Ishikawa (cell line): Measurements from ENCODE around the gene GPR15LG.
A peak's percentile ranks its signal among the peaks of the same experiment; 100 is the strongest.

Source experiments
- CEBPB ChIP-seq: IDR thresholded peaks from 2 replicates; pipeline ENCODE4 v1.6.1; 2012
- CREB1 ChIP-seq: IDR thresholded peaks from 2 replicates; pipeline ENCODE4 v1.6.1; 2012; ENCODE audit warnings: low read depth
- EGR1 ChIP-seq: IDR thresholded peaks from 2 replicates; pipeline ENCODE4 v1.6.1; 2012
- EP300 ChIP-seq: IDR thresholded peaks from 2 replicates; pipeline ENCODE4 v1.6.1; 2012; ENCODE audit warnings: borderline replicate concordance
- FOXM1 ChIP-seq: IDR thresholded peaks from 2 replicates; pipeline ENCODE4 v1.6.1; 2012; ENCODE audit warnings: low read depth, borderline replicate concordance
- NFIC ChIP-seq: IDR thresholded peaks from 2 replicates; pipeline ENCODE4 v1.6.1; 2012
- RAD21 ChIP-seq: IDR thresholded peaks from 2 replicates; pipeline ENCODE4 v1.6.1; 2012; ENCODE audit warnings: low read depth
- TAF1 ChIP-seq: IDR thresholded peaks from 2 replicates; pipeline ENCODE4 v1.6.1; 2012; ENCODE audit warnings: low read depth, mild to moderate bottlenecking
- TCF12 ChIP-seq: IDR thresholded peaks from 2 replicates; pipeline ENCODE4 v1.6.1; 2012; ENCODE audit warnings: low read depth
- TEAD4 ChIP-seq: IDR thresholded peaks from 2 replicates; pipeline ENCODE4 v1.6.1; 2012
- YY1 ChIP-seq: IDR thresholded peaks from 2 replicates; pipeline ENCODE4 v1.6.1; 2012; ENCODE audit warnings: low read depth
- ZBTB7A ChIP-seq: IDR thresholded peaks from 2 replicates; pipeline ENCODE4 v1.6.1; 2012; ENCODE audit warnings: low read depth
- TF ChIP-seq, protein P1 (sequence below): IDR thresholded peaks from 2 replicates; pipeline ENCODE4 v1.6.1; 2012
- TF ChIP-seq, protein P2 (sequence below): IDR thresholded peaks from 2 replicates; pipeline ENCODE4 v1.6.1; 2012
- TF ChIP-seq, protein P3 (sequence below): IDR thresholded peaks from 2 replicates; pipeline ENCODE4 v1.6.1; 2012; ENCODE audit warnings: low read depth, mild to moderate bottlenecking

Gene GPR15LG

DNA sequence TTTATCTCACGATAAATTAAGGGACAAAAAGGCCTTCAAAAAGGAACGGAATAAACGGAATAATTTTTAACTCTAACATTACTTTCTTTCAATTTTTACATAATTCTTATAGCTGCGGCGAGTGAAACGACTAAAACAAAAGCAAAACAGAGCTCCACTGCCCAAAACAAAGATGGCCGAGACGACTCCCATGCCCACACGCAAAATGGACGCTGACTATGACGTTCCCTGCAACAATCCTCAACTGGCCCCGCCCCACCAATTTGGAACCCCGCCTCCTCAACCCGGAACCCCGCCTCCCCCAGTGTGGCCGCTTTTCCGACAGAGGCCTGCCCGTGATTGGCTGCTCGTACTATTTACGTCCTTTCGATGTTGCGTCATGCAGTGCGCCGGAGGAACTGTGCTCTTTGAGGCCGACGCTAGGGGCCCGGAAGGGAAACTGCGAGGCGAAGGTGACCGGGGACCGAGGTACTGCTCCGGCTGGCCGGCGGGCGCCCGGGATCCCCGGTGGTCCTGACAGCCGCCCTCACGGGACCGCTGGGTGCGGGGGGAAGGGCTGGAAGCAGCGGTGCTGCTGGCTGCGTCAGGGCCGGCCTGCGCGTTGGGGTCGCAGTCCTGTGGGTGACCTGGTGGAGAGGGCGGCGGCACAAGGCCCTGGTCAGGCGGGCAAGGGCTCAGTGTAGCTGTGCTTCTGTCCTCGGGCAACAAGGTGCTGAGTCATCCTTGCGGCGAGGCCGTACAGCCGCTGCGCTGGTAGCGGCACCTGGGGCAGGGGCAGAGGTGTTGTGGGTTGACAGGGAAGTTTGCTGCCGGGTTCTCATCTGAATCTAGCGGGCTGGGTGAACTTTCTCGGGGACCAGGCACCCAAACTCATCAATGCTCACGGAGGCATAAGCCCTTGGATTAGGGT lies 34.2 kb upstream of the GPR15LG start, which contains the start of gene GHITM:
GHITM (plus strand) TSS at position 384 of the 910 bp plus-strand sequence. CDS start 1,992 bp downstream, outside the sequence.
- TF ChIP-seq, protein P1, sequence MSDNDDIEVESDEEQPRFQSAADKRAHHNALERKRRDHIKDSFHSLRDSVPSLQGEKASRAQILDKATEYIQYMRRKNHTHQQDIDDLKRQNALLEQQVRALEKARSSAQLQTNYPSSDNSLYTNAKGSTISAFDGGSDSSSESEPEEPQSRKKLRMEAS, result peak; percentile 70
- TF ChIP-seq TAF1 (peak; percentile 91), EGR1 (peak; percentile 91), CREB1 (peak; percentile 99), RAD21 (no peak), FOXM1 (no peak; the same call in 1 of the 2 replicates), EP300 (no peak), ZBTB7A (no peak), NFIC (0 out of 2 replicates have a peak, but pooled peaks have one; percentile 6), TCF12 (peak; percentile 68), YY1 (peak; percentile 100), CEBPB (peak; percentile 86), TEAD4 (0 out of 2 replicates have a peak, but pooled peaks have one; percentile 7)
- TF ChIP-seq, protein P2, sequence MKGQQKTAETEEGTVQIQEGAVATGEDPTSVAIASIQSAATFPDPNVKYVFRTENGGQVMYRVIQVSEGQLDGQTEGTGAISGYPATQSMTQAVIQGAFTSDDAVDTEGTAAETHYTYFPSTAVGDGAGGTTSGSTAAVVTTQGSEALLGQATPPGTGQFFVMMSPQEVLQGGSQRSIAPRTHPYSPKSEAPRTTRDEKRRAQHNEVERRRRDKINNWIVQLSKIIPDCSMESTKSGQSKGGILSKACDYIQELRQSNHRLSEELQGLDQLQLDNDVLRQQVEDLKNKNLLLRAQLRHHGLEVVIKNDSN, result no peak; the same call in 1 of the 2 replicates
- TF ChIP-seq, protein P3, sequence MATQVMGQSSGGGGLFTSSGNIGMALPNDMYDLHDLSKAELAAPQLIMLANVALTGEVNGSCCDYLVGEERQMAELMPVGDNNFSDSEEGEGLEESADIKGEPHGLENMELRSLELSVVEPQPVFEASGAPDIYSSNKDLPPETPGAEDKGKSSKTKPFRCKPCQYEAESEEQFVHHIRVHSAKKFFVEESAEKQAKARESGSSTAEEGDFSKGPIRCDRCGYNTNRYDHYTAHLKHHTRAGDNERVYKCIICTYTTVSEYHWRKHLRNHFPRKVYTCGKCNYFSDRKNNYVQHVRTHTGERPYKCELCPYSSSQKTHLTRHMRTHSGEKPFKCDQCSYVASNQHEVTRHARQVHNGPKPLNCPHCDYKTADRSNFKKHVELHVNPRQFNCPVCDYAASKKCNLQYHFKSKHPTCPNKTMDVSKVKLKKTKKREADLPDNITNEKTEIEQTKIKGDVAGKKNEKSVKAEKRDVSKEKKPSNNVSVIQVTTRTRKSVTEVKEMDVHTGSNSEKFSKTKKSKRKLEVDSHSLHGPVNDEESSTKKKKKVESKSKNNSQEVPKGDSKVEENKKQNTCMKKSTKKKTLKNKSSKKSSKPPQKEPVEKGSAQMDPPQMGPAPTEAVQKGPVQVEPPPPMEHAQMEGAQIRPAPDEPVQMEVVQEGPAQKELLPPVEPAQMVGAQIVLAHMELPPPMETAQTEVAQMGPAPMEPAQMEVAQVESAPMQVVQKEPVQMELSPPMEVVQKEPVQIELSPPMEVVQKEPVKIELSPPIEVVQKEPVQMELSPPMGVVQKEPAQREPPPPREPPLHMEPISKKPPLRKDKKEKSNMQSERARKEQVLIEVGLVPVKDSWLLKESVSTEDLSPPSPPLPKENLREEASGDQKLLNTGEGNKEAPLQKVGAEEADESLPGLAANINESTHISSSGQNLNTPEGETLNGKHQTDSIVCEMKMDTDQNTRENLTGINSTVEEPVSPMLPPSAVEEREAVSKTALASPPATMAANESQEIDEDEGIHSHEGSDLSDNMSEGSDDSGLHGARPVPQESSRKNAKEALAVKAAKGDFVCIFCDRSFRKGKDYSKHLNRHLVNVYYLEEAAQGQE, result no peak

DNA sequence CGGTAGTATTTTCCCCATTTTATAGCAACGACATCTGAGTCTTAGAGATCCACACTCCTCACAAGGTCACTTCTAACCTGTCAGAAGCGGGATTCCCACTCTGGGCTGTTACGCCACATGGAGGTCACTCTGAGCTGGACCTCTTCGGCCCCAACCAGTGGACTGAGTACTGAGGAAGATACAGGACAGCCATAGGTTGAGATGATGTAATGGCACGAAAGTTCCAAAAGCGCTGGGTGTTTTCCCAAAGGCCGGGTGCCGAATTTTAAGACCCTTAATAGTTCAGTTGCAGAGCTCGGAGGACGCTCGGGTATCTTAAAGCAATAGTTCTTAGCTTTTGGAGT lies 33.6 kb upstream of the GPR15LG start:
- TF ChIP-seq NFIC, result no peak
- TF ChIP-seq CEBPB, result no peak
- no peak for TF ChIP-seq TCF12

DNA sequence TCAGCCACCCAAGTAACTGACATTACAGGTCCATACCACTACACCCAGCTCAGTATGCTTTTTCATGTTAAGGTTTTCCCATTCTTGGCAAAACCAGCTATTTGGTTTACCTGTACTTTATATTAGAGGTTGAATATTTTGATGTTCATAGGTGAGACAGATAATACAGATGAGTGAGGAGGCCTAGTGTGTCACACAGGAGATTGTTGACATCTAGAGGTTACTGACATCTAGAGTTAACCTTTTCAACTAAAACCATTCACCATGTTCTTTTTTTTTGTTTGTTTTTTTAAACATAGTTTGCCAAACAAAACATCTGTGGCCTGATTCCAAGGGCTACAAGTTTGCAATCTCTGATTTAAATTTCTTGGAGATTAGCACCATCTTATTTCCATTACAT lies 26.3 kb upstream of the GPR15LG start:
- TF ChIP-seq, protein P3, result no peak
- TF ChIP-seq ZBTB7A, result no peak
- no peak for TF ChIP-seq TAF1
- TF ChIP-seq EP300, result no peak
- TF ChIP-seq, protein P2, result no peak
- no peak for TF ChIP-seq EGR1
- TF ChIP-seq CEBPB, result no peak
- TF ChIP-seq, protein P1, result no peak
- no peak for TF ChIP-seq NFIC
- no peak for TF ChIP-seq YY1
- no peak for TF ChIP-seq RAD21
- TF ChIP-seq CREB1, result no peak
- no peak for TF ChIP-seq FOXM1
- no peak for TF ChIP-seq TEAD4
- no peak for TF ChIP-seq TCF12

DNA sequence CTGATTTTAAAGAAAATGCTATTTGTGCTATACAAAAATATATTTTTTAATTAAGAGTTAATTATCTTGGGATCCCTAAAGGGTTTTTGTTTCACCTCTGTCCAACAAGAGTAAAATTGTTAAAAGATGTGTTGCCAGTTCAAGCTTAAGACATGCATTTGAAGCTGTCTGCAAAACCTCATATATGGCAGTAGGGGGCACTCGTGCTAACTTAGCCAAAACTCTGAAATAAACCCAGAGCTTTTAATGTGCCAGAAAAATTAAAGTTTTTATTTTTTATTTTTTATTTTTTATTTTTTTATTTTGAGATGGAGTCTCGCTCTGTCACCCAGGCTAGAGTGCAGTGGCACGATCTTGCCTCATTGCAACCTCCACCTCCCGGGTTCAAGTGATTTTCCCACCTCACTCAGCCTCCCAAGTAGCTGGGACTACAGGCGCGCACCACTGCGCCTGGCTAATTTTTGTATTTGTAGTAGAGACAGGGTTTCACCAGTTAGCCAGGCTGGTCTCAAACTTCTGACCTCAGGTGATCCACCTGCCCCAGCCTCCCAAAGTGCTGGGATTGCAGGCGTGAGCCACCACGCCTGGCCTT lies 25.5 kb upstream of the GPR15LG start:
- TF ChIP-seq RAD21, result peak; percentile 37

DNA sequence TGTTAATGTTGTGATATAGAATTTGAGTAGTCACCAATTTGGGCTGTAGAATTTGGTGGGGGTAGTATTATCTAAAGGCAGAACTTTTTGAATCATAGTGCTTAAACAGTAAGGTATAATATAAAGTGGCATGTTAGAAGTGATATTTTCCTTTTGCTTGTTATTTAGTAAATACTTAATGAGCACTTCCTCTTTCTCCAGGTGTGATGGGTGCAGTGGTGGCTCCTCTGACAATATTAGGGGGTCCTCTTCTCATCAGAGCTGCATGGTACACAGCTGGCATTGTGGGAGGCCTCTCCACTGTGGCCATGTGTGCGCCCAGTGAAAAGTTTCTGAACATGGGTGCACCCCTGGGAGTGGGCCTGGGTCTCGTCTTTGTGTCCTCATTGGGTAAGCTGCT lies 23.7 kb upstream of the GPR15LG start:
- TF ChIP-seq CEBPB, result no peak
- TF ChIP-seq EGR1, result no peak
- TF ChIP-seq, protein P1, result no peak
- TF ChIP-seq, protein P2, result no peak
- TF ChIP-seq EP300, result no peak
- no peak for TF ChIP-seq TAF1
- TF ChIP-seq TCF12, result no peak
- no peak for TF ChIP-seq YY1
- TF ChIP-seq, protein P3, result no peak
- TF ChIP-seq ZBTB7A, result no peak
- no peak for TF ChIP-seq FOXM1
- no peak for TF ChIP-seq NFIC
- no peak for TF ChIP-seq TEAD4
- no peak for TF ChIP-seq RAD21
- TF ChIP-seq CREB1, result no peak
